Duodenal mucosa (tissue), 2 donors: Measurements from ENCODE around the gene EMC8.
A peak's percentile ranks its signal among the peaks of the same experiment; 100 is the strongest.

Experiments
- H3K27ac ChIP-seq: one replicate; pipeline ENCODE4 v1.7.0; 2013; ENCODE audit warnings: low read depth, low read length
- H3K27me3 ChIP-seq, 2 donors: one replicate each; pipeline ENCODE4 v1.7.0; 2013; ENCODE audit warnings: low read length in 2 of 2, control low read depth in 1 of 2; ENCODE audit not compliant: insufficient read depth in 2 of 2, control insufficient read depth in 1 of 2
- H3K36me3 ChIP-seq, 2 donors: one replicate each; pipeline ENCODE4 v1.7.0; 2013; ENCODE audit warnings: low read length in 2 of 2, control low read depth in 1 of 2; ENCODE audit not compliant: insufficient read depth in 2 of 2, control insufficient read depth in 1 of 2
- H3K4me1 ChIP-seq, 2 donors: one replicate each; pipeline ENCODE4 v1.7.0; 2013; ENCODE audit warnings: low read length in 2 of 2, control low read depth in 1 of 2; ENCODE audit not compliant: insufficient read depth in 2 of 2, control insufficient read depth in 1 of 2
- H3K4me3 ChIP-seq, 2 donors: one replicate each; pipeline ENCODE4 v1.7.0; 2013; ENCODE audit warnings: low read length in 2 of 2, low read depth in 1 of 2
- H3K9ac ChIP-seq, 2 donors: one replicate each; pipeline ENCODE4 v1.7.0; 2013; ENCODE audit warnings: low read length in 2 of 2, low read depth in 1 of 2
- H3K9me3 ChIP-seq, 2 donors: one replicate each; pipeline ENCODE4 v1.7.0; 2013; ENCODE audit warnings: low read length in 2 of 2, control low read depth in 1 of 2; ENCODE audit not compliant: control insufficient read depth in 1 of 2

EMC8 gene

GRCh38 chr16:85835956-85836705 lies 36.8 kb upstream of the EMC8 start:
- no peak overlapping the region for H3K27ac ChIP-seq
- H3K27me3 ChIP-seq, result peaks cover 0 to 11% of the 10 kb centered on the region in 2 donors

DNA sequence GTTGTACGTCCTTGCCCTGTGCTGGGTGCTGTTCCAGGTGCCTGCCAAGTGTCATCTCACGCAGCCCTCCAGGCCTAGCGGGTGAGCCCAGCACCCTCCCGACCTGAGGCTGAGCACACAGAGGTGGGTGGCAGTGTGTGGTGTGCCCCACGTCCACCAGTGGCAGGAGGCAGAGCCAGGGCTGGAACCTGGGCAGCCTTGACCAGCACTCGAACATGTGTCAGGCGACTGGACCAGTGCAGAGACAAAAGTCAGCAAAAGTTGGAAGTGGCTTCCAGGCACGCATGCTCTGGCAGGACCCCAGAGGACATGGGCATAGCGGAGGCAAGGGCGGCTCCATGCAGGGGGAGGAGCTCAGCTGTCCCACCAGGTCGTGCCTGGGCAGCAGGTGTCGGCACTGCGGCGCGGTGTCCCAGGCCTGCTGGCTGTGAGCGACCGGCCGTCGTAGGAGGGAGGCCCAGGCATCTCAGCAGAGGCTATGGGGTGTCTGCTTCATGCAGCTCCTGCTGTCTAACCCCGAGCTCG lies 35.9 kb upstream of the EMC8 start:
- Histone ChIP-seq H3K36me3 (no peaks in the 10 kb centered on the region), H3K9ac (no peak overlapping the region), H3K27me3 (peaks cover 0 to 11% of the 10 kb centered on the region in 2 donors), H3K27ac (no peak overlapping the region), H3K4me1 (no peaks in the 10 kb centered on the region), H3K4me3 (no peak overlapping the region), H3K9me3 (no peaks in the 10 kb centered on the region)

More at GRCh38 chr16:85835956-85836705, 36.8 kb upstream of the EMC8 start:
- H3K4me1 ChIP-seq, result no peaks in the 10 kb centered on the region
- no peaks in the 10 kb centered on the region for H3K36me3 ChIP-seq
- H3K9ac ChIP-seq, result no peak overlapping the region
- no peaks in the 10 kb centered on the region for H3K9me3 ChIP-seq
- H3K4me3 ChIP-seq, result no peak overlapping the region

DNA sequence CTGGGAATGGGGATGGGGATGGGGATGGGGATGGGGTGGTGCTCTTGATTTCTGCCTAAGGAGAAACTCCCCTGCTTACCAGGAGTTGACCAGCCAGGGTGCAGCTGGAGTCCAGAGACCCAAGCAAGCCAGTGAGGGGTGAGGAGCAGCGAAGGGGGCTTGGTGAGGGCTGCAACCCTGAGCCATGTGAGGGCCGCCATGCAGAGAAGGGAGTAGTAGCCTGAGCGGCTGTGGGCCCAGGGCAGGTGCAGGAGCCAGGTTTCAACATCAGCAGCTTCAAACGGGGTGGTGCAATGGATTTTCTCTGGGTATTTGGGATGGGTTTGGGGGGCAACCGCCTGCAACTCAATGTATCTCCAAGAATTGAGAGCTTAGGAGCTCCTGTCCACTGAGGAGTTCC lies 35.4 kb upstream of the EMC8 start:
- no peaks in the 10 kb centered on the region for H3K4me1 ChIP-seq
- no peak overlapping the region for H3K4me3 ChIP-seq
- peaks cover 0 to 11% of the 10 kb centered on the region in 2 donors for H3K27me3 ChIP-seq
- no peaks in the 10 kb centered on the region for H3K36me3 ChIP-seq
- H3K27ac ChIP-seq, result no peak overlapping the region
- no peak overlapping the region for H3K9ac ChIP-seq
- H3K9me3 ChIP-seq, result no peaks in the 10 kb centered on the region

DNA sequence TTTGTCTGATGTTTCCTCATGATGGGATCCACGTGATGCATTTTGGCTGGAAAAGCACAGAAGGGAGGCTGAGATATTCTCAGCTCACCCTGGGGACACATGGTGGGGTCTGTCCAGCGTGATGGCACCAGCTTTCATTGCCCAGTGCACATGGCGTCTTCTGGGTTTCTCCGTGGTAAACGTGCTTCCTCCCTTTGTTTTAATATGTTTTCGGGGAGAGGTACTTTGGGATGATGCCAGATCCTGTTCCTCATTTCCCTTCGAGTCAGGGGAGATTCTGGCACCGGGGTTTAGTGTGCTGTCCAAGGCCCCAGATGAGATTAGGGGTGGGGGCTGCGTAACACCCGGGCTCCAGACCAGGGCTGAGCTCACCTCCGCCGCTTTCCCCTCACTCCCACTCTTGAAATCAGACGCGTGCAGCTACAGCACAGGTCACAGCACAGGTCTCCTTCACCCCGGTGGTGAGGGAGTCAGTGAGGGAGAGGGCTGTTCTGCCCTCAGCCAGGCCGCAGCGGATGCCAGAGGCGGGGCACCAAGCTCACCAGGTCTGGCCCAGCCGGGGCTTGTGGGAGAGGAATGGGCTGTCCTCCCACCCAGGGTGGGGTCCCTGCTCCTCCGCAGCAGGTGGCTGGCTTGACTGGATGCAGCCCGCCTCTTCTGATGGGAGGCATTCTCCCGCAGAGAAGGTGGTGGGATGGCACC lies 34.0 kb upstream of the EMC8 start:
- peaks cover 0 to 11% of the 10 kb centered on the region in 2 donors for H3K27me3 ChIP-seq
- no peak overlapping the region for H3K9ac ChIP-seq
- H3K36me3 ChIP-seq, result no peaks in the 10 kb centered on the region
- H3K4me3 ChIP-seq, result no peak overlapping the region
- H3K4me1 ChIP-seq, result no peaks in the 10 kb centered on the region
- H3K27ac ChIP-seq, result peak overlapping the region; percentile 10
- H3K9me3 ChIP-seq, result no peaks in the 10 kb centered on the region

DNA sequence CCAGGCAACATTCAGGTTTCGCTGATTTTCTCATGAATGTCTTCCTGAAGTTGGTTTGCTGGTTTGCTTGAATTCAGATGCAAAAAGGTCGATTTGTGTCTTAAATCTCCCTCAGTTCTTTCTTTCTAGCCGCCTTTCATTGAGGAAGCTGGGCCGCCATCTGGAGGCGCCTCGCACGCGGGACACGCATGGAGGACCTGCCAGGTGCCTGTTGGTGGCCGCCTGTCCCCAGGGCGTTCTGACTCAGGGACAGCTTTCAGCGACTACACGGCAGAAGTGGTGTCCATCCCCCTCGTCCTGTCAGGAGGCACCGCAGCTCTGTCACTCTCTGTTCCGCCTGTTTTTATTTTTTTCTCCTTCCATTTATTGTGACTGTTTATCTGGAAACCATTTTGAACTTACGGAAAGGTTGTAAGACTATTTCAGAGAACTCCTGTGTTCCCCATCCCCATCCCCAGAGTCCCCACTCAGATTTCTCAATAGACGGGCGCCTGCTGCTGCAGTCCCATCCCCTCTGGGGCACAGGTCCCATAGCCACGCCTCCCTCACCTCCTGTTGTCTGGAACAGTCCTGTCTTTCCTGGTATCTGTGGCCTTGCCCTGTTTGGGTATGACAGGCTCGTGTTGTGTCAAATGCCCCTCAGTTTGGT lies 33.4 kb upstream of the EMC8 start:
- Histone ChIP-seq H3K27ac (no peak overlapping the region), H3K4me3 (no peak overlapping the region), H3K4me1 (no peaks in the 10 kb centered on the region), H3K9ac (no peak overlapping the region), H3K9me3 (no peaks in the 10 kb centered on the region), H3K36me3 (no peaks in the 10 kb centered on the region), H3K27me3 (peaks cover 0 to 11% of the 10 kb centered on the region in 2 donors)

GRCh38 chr16:85830821-85831220 lies 31.5 kb upstream of the EMC8 start:
- Histone ChIP-seq H3K9me3 (no peaks in the 10 kb centered on the region), H3K4me1 (no peaks in the 10 kb centered on the region), H3K4me3 (no peak overlapping the region), H3K27ac (no peak overlapping the region), H3K36me3 (no peaks in the 10 kb centered on the region), H3K27me3 (peaks cover 0 to 5% of the 10 kb centered on the region in 2 donors), H3K9ac (no peak overlapping the region)

GRCh38 chr16:85829751-85830445 lies 30.6 kb upstream of the EMC8 start:
- no peaks in the 10 kb centered on the region for H3K4me1 ChIP-seq
- no peaks in the 10 kb centered on the region for H3K9me3 ChIP-seq
- H3K27ac ChIP-seq, result no peak overlapping the region
- no peak overlapping the region for H3K4me3 ChIP-seq
- H3K9ac ChIP-seq, result no peak overlapping the region
- peaks cover 0 to 5% of the 10 kb centered on the region in 2 donors for H3K27me3 ChIP-seq
- H3K36me3 ChIP-seq, result no peaks in the 10 kb centered on the region

GRCh38 chr16:85829171-85829719 lies 29.9 kb upstream of the EMC8 start:
- no peaks in the 10 kb centered on the region for H3K36me3 ChIP-seq
- H3K4me3 ChIP-seq, result no peak overlapping the region
- no peak overlapping the region for H3K9ac ChIP-seq
- no peak overlapping the region for H3K27ac ChIP-seq
- H3K27me3 ChIP-seq, result peaks cover 0 to 5% of the 10 kb centered on the region in 2 donors
- H3K4me1 ChIP-seq, result no peaks in the 10 kb centered on the region
- no peaks in the 10 kb centered on the region for H3K9me3 ChIP-seq

GRCh38 chr16:85828166-85828565 lies 28.8 kb upstream of the EMC8 start:
- no peak overlapping the region for H3K27ac ChIP-seq
- H3K4me1 ChIP-seq, result no peaks in the 10 kb centered on the region
- H3K36me3 ChIP-seq, result no peaks in the 10 kb centered on the region
- no peak overlapping the region for H3K9ac ChIP-seq
- H3K9me3 ChIP-seq, result no peaks in the 10 kb centered on the region
- no peak overlapping the region for H3K4me3 ChIP-seq
- H3K27me3 ChIP-seq, result peaks cover 0 to 3% of the 10 kb centered on the region in 2 donors
